ENCODE results near the gene PSTPIP1. TPM values are rescaled to one million over a fixed set of nuclear protein-coding genes. Genes with fewer than 3 reads are reported as not detected.

Gene PSTPIP1
- total RNA-seq, 1 experiment from 2014 or later = not detected

DNA sequence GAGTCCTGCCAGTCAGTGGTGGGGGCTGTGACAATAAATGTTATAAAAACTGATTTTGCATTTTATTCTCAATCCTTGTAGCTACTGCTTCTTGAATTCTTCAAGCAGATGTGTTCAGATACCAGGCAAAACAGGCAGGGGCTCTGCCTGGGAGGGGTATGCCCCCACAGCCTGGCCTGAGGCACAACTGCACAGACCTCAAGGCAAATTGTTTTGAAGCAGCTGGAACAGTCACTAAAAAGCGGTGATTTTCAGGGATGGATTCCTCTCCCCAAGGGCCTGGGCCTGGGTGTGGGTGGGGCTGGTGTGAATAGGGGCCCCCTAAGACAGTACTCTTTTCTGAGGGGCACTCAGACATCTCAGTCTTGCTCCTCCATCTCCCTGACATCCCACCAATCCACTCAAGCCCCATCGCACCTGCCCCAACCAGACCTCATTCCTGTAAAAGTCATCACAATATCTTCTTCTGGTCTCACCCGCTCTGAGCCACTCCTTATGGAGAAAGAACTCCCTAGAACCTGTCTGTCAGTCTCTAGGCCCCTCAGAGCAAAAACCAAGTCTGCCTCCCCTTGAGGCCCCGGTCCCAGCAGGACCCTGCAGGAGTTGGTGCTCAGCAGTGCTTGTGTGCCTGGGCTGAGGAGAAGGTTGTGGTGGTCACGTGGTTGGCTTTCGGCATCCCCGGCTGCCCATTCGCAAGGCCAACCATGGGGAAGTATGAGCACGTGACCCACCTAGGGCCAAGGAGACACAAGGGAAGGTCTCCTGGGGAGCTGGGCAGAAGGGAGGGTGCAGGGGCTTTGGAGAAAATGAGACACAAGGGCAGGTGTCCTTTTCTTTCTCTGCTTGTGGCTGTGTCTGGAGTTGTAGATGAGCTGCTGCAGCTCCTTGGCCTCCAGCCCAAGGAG, 2.9 kb upstream of the PSTPIP1 start:
- Histone ChIP-seq H3K36me3 (ENCODE audit: low read depth, low read length) (no peaks in the 10 kb centered on the region), H3K9ac (ENCODE audit: low read length) (no peak overlapping the region), H3K9me3 (ENCODE audit: low read length) (no peaks in the 10 kb centered on the region), H3K4me3 (ENCODE audit: low read length) (no peak overlapping the region), H3K4me1 (ENCODE audit: insufficient read depth, low read length) (0 out of 2 replicates have a peak, but pooled peaks cover 6% of the 10 kb centered on the region), H3K27ac (ENCODE audit: low read length) (no peak overlapping the region), H3K9me2 (replicated peaks; ENCODE audit: low read length) (no peaks in the 10 kb centered on the region), H4K20me1 (ENCODE audit: low read length) (no peaks in the 10 kb centered on the region), H3K4me2 (ENCODE audit: low read length) (no peak overlapping the region), H2AFZ (ENCODE audit: low read length) (no peak overlapping the region), H3F3A (ENCODE audit: low read length, unreplicated experiment) (no peaks in the 10 kb centered on the region), H3K27me3 (ENCODE audit: low read length) (no peaks in the 10 kb centered on the region), H3K79me2 (ENCODE audit: low read length) (no peaks in the 10 kb centered on the region)
- ChIA-PET CTCF (no interaction called here), POLR2A (ENCODE audit: unreplicated experiment) (no interaction called here)
- no peak for ATAC-seq
- DNase-seq = no peak
- BruUV-seq (replicated peaks) = no TSS peak
- intact Hi-C loops (cut with micrococcal nuclease) = no loop called here
- TF ChIP-seq, protein P1, sequence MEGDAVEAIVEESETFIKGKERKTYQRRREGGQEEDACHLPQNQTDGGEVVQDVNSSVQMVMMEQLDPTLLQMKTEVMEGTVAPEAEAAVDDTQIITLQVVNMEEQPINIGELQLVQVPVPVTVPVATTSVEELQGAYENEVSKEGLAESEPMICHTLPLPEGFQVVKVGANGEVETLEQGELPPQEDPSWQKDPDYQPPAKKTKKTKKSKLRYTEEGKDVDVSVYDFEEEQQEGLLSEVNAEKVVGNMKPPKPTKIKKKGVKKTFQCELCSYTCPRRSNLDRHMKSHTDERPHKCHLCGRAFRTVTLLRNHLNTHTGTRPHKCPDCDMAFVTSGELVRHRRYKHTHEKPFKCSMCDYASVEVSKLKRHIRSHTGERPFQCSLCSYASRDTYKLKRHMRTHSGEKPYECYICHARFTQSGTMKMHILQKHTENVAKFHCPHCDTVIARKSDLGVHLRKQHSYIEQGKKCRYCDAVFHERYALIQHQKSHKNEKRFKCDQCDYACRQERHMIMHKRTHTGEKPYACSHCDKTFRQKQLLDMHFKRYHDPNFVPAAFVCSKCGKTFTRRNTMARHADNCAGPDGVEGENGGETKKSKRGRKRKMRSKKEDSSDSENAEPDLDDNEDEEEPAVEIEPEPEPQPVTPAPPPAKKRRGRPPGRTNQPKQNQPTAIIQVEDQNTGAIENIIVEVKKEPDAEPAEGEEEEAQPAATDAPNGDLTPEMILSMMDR (conservative IDR thresholded peaks at IDR 0.05; ENCODE audit: low read depth, low read length) = no peak
- TF ChIP-seq EZH2phosphoT487 (IDR thresholded peaks at IDR 0.05; ENCODE audit: borderline replicate concordance, low read length) (no peak), EZH2 (IDR thresholded peaks at IDR 0.05; ENCODE audit: low read length, unreplicated experiment) (no peak)

GRCh38 chr15:76993114-76993725, 1.7 kb upstream of the PSTPIP1 start:
- CTCF ChIA-PET = no interaction called here
- H3K79me2 ChIP-seq (ENCODE audit: low read length) = no peaks in the 10 kb centered on the region

More at GRCh38 chr15:76993114-76993725, 1.7 kb upstream of the PSTPIP1 start:
- H3K9me3 ChIP-seq (ENCODE audit: low read length) = no peaks in the 10 kb centered on the region
- no peak overlapping the region for H2AFZ ChIP-seq (ENCODE audit: low read length)
- POLR2A ChIA-PET (ENCODE audit: unreplicated experiment) = no interaction called here
- no peaks in the 10 kb centered on the region for H3K9me2 ChIP-seq (replicated peaks; ENCODE audit: low read length)
- no peaks in the 10 kb centered on the region for H3F3A ChIP-seq (ENCODE audit: low read length, unreplicated experiment)
- DNase-seq (no peak), ATAC-seq (no peak)
- H3K4me2 ChIP-seq (ENCODE audit: low read length) = no peak overlapping the region
- H3K27ac ChIP-seq (ENCODE audit: low read length) = no peak overlapping the region
- intact Hi-C loops (cut with micrococcal nuclease) = no loop called here
- TF ChIP-seq, protein P1 (conservative IDR thresholded peaks at IDR 0.05; ENCODE audit: low read depth, low read length) = no peak
- TF ChIP-seq EZH2 (IDR thresholded peaks at IDR 0.05; ENCODE audit: low read length, unreplicated experiment) = no peak
- TF ChIP-seq EZH2phosphoT487 (IDR thresholded peaks at IDR 0.05; ENCODE audit: borderline replicate concordance, low read length) = no peak
- no peaks in the 10 kb centered on the region for H3K36me3 ChIP-seq (ENCODE audit: low read depth, low read length)
- no peak overlapping the region for H3K9ac ChIP-seq (ENCODE audit: low read length)
- no peaks in the 10 kb centered on the region for H4K20me1 ChIP-seq (ENCODE audit: low read length)
- no peaks in the 10 kb centered on the region for H3K27me3 ChIP-seq (ENCODE audit: low read length)
- H3K4me1 ChIP-seq (ENCODE audit: insufficient read depth, low read length) = 0 out of 2 replicates have a peak, but pooled peaks cover 6% of the 10 kb centered on the region
- no peak overlapping the region for H3K4me3 ChIP-seq (ENCODE audit: low read length)
- BruUV-seq (replicated peaks) = no TSS peak
